ENCODE results near the gene DYTN.

DNA sequence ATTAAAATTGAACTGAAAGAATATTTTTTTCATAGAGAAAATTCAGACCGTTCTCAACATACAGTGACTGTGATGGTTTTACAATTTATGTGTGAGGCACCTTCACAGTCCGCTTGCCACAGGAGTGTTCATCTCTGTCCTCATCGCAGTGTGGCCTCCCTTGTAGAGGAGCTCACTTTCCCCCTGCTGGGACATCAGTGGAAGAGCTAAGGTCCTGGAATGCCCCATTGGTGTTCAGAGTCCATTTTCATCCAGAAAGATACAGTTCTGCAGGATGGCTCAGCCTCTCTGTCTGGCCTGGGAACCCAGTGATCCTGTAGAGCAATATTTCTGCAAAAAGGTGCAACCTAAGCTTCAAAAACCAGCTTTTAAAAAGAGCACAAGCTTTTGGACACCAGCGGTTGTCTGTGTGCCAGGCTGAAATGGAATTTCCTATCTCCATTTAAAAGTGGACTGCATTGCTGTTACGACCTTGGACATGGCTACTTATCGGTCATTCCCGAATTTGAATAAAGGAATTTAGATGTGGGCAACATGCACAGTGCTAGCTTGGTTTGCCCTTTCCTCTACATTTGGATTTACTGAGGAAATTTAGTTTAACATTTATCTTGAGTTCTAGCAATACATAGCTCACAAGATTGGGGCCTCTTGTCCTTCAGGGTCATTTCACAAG lies 102.6 kb downstream of the DYTN start:
- TF ChIP-seq, protein P1, sequence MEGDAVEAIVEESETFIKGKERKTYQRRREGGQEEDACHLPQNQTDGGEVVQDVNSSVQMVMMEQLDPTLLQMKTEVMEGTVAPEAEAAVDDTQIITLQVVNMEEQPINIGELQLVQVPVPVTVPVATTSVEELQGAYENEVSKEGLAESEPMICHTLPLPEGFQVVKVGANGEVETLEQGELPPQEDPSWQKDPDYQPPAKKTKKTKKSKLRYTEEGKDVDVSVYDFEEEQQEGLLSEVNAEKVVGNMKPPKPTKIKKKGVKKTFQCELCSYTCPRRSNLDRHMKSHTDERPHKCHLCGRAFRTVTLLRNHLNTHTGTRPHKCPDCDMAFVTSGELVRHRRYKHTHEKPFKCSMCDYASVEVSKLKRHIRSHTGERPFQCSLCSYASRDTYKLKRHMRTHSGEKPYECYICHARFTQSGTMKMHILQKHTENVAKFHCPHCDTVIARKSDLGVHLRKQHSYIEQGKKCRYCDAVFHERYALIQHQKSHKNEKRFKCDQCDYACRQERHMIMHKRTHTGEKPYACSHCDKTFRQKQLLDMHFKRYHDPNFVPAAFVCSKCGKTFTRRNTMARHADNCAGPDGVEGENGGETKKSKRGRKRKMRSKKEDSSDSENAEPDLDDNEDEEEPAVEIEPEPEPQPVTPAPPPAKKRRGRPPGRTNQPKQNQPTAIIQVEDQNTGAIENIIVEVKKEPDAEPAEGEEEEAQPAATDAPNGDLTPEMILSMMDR (conservative IDR thresholded peaks at IDR 0.05; ENCODE audit: low read length), result no peak
- no peak for TF ChIP-seq EZH2phosphoT487 (IDR thresholded peaks at IDR 0.05; ENCODE audit: borderline replicate concordance, low read depth, low read length)
